Measurements from ENCODE around the gene SOCS3.

Gene SOCS3

GRCh38 chr17:78390241-78391050, 30.6 kb upstream of the SOCS3 start:
- DNase-seq = peak; percentile 84

- no peak for DNase-seq
Measured at GRCh38 chr17:78387977-78388941, 28.4 kb upstream of the SOCS3 start.

DNA sequence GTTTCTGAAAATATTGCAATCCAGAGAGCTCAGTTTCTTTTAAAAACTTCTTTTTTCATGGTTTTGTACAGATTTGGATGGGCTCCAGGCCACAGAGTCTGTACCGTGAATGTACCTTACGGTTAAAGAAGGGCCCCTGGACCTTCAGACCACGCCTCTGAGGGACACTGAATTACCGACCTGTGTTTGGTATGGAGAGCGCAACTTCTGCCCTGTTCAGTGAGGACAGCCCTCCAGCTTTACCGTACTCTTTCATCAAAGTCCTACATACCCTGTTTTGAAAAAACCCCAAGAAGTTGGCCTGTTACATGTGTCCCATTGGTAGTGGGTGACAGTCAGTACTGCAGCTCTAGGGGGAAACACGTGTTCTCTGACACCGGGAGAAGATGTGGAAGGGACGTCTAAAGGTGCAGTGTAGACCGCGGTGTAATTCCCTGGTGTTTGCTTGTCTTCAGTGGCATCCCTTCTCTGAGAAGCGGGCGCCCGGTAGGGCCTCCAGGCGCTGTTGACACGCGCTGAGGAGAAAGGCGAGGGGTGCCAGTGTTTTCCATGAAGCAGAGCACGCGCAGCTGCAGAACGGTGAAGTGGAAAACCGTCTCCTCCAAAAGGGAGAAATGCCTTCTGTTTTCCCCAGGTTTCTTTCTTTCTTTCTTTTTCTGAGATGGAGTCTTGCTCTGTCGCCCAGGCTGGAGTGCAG, 24.8 kb upstream of the SOCS3 start:
- DNase-seq = no peak

DNA sequence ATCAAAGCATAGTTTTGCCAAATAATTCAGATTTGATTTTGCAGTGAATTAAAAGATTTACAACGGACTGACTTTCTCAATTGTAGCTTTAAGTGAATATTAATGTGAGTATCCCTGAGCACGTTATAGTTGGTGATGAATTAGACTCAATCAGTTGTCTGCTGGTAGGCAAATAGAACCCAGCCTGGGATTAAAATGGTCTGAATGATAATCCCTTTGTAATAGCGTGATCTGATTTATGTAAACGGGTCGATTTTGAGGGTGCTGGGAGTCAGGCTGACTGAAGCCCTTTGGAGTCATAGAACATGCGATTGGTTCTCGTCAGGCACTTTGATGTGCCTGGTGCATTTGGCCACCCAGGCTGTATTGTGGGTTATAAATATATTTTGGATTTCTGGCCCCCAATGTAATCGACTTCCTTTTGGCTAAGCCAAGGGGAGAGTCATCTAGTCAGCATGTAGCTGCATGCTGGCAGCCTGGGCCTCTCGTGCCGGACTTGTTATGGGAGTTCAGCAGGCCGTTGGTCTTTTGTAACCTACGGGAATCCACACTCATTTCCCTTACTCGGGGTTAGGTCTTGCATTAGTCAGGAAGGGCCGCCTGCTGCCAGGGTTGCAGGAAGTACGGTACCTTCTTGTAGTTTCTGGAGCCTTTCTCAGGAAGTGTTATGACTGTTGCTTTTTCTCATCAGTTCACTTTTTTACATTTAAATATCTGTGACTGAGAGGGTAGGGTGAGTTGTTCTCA, 24.0 kb upstream of the SOCS3 start:
- DNase-seq = peak; percentile 94

DNA sequence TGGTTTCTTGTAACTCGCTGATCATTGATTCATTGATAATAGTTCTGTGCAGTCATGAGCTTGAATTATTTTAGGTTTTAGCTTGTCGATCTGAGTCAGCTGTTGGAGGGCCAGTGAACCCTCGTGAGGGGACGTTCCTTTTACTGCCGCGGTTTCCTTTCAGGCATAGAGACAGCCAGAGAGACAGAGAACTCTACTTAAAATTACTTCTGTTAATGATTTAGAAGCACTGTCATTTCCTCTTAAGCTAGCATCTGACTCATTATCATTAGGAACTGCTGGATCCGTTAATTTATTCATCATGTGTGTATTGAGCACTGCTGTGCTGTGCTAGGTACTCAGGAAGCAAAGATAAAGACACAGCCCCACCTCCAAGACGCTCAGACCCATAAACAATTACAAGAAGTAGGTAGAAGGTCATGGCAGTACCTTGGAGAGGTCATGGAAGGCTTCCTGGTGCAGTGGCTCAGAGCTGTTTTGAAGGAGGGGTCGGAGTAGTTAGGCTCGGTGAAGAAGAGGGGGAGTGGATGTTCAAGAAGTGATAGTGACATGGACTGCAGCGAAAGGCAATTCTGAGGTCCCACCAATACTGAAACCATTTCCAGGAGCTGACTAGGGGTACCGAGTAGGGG, 21.8 kb upstream of the SOCS3 start:
- DNase-seq = no peak

- no peak for DNase-seq
Measured at GRCh38 chr17:78380370-78380769, 20.5 kb upstream of the SOCS3 start.

DNA sequence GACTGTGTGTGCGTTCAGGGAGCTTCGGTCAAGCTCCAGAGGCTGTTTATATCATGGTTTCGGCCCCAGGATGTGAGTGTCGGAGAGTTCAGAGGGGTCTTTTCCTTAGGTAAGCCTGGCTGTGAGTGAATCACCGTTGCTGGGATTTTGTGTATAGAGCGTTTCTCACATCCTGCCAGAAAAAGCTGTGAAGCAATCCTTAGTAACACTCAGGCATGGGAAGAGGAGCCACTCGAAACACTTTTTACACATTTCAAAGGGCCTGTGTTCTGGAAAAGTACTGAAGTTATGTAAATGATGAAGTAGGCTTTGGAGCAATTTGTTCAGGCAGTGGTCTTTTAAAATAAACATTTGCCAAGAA, 19.2 kb upstream of the SOCS3 start:
- peak; percentile 66 for DNase-seq

DNA sequence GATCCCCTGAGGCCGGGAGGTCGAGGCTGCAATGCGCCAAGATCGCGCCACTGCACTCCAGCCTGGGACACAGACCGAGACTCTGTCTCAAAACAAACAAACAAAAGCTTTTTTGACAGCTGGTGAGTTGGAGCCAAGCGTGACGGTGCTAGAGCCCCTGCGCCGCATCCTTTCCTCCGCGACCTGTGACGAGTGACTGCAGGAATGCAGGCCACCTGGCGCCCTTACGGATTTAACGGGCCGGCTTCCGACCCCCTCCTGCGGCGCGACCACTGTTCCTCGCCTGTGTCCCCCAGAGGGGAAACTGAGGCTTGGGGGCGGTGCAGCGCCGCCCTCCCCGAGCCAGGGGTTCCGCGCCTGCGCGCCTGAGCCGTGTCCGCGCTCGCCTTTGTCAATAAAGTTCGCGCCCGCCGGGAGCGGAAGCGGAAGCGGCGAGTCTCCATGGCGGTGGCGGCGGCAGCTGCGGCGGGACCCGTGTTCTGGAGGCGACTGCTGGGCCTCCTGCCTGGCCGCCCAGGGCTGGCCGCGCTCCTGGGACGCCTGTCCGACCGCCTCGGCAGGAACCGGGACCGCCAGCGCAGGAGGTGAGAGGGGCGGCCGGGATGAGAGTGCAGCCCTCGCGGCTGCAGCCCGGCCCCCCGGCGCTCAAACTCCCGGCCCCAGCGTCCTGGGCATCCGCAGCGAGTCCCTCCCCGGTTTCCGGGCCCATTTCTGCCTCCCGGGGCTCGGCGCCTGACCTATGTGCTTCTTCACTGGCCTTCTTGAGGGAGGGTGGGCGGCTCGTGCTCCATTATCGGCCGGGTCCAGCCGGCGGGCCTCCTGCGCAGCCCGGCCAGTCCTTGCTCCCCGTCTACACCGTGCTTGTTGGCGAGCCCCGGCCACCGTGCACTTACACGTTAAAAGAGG, 18.6 kb upstream of the SOCS3 start, which contains the start of gene PGS1:
Gene PGS1 (plus strand): TSS at position 425 of the 906 bp plus-strand sequence. CDS start 17 bp downstream, at position 442.
- DNase-seq = peak; percentile 71

GRCh38 chr17:78377858-78378224, 18.0 kb upstream of the SOCS3 start:
- DNase-seq = no peak

GRCh38 chr17:78376161-78376560, 16.3 kb upstream of the SOCS3 start:
- DNase-seq = no peak

- peak; percentile 88 for DNase-seq
Measured at GRCh38 chr17:78375401-78376151, 15.7 kb upstream of the SOCS3 start.

DNA sequence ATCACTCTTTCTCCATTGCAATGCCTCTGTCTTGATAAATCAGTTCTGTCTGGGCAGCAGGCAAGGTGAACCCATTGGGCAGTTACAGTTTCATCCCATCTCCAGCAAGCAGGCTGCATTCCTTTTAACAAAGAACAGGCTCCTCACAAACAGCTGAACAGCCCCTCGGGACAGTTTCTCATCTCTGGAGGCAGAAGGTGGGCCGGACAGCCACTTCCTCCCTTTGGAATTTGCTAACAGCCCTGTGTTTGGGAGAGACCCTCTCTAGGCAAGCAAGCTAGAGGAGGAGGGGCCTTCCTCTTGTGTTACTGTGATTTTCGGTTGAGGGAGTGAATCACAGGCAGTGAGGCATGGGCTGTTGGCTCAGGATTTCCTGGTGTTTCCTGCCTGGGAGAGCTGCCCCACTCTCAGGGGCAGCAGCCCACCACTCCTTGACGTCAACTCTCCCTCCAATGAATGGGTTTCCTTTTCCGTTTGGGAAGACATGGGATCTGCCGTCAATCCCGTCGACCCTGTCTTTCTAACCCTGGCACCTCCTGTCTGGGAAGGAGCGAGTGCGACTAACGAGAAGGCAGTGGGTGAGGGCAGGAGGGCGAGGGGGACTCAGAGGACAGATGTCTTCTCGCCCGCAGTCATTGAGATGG, 14.9 kb upstream of the SOCS3 start:
- peak; percentile 60 for DNase-seq

DNA sequence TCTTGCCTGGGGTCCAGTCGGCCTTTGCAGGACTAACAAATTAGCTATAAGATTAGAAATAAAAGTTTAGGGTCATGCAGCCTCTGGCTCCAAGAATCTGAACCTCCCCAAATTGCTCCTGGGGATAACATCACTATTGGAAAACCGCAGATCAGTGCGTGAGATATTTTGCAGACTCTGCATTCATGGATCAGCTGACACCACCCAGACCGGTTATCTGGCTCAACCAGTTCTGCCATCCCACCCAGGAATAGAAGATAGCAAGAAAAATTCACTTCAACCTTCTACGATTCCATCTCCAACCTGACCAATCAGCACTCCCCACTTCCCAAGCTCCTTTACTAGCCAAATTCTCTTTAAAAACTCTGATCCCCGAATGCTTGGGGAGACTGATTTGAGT, 14.3 kb upstream of the SOCS3 start:
- DNase-seq = no peak

- DNase-seq = no peak
Measured at GRCh38 chr17:78372841-78373240, 13.0 kb upstream of the SOCS3 start.

GRCh38 chr17:78371056-78371455, 11.2 kb upstream of the SOCS3 start:
- DNase-seq = no peak

- no peak for DNase-seq
Measured at GRCh38 chr17:78369791-78370381, 10.0 kb upstream of the SOCS3 start.

DNA sequence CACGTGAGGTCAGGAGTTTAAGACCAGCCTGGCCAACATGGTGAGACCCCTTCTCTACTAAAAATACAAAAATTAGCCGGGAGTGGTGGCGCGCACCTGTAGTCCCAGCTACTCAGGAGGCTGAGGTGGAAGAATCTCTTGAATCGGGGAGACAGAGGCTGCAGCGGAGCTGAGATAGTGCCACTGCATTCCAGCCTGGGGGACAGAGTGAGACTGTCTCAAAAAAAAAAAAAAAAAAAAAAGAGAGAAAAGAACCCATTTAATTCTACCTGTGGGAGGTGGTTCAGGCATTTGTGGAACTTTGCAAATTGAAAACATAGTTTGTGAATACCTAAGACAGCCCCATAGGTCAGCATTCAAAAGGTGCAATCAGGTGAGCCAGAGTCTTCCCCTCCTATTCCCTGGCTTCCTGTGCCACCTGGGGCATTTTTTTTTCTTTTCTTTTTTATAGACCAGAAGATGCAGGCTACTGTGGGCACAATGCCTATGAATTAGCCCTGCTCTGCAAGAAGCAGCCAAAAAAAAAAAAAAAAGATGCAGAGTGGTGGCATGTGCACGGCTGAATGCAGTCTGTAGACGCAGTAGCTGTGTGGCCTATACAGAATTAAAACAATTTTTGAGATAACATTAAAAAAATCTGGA, 9.1 kb upstream of the SOCS3 start:
- no peak for DNase-seq

DNA sequence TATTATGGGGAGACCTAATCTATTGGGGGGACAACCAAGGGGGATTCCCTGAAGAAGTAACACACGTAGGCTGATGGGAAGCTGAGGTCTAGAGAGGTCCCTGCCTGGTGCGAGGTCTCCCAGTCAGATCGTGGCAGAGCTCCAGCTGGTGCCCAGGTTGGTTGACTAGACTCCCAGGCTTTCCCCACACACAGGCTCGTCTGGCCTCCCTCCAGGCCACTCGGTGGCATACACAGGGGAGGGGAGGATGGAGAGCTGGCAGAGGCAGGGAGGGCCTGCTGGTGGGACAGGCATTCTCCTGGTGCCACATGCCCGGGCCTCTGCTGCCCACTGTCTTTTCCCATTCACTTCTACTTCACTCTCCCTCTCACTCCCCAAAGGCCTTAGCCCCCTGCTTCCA, 8.5 kb upstream of the SOCS3 start:
- no peak for DNase-seq

DNA sequence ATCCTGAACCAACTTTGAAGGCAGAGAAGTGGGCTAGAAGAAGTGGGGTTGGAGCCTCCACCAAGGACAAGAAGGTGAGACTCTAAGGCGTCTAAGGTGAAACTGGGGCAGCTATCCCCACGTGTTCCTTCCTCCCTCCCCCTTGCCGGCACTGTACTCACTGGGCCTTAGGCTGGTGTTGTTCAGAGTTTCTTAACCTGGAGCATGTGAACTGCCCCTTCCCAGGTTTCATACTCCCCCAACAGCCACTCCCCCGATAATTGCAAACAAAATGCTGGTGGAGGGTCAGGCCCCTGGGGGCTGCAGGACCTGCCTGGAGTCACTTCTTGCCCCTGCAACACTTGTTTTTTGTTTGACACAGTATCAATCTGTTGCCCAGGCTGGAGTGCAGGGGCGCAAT, 7.3 kb upstream of the SOCS3 start:
- DNase-seq = no peak

All from NCI-H226 (cell line).